ENCODE data around the gene CCDC187.
"Not testable (repeated sequence)": the region's sequence is repeated elsewhere in the genome, so short reads cannot be mapped to it uniquely, and the experiment has no call there.

The CCDC187 gene

DNA sequence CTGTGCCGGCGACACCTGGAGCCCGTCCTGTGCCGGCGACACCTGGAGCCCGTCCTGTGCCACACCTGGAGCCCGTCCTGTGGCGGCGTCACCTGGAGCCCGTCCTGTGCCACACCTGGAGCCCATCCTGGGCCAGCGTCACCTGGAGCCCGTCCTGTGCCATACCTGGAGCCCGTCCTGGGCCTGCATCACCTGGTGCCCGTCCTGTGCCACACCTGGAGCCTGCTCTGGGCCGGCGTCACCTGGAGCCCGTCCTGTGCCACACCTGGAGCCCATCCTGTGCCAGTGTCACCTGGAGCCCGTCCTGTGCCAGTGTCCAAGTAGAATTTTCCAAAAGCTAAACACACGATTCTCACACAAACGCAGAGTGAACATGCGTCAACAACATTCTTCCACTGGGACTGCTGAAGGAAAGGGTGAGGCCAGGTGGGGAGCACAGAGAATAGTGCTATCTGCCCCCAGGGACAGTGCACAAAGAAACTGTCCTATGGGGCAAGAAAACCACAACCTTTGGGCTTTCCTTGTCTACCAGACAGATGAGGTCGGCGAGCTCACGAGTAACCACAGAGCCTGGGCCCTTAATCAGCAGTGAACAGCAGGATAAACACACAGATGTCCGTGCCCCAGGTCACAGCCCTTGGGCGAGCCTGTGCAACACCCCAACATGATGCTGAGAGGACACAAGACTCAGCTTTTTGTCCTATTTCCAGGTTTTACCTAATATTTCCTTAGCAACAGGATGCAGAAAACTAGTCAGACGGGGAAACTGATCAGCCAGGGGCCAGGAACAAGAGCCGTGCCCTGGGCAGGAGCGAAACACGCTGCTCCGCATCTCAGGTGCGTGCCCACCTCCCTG, 66.2 kb downstream of the CCDC187 start:
- H3F3A ChIP-seq (ENCODE audit: control insufficient read depth, insufficient read depth): peaks cover 24% of the 10 kb centered on the region
- peaks cover 79% of the 10 kb centered on the region for H3K4me1 ChIP-seq (ENCODE audit: control insufficient read depth, low read length)
- no peak for TF ChIP-seq EZH2phosphoT487 (IDR thresholded peaks at IDR 0.05; ENCODE audit: borderline replicate concordance, low read length)
- TF ChIP-seq, protein P1, sequence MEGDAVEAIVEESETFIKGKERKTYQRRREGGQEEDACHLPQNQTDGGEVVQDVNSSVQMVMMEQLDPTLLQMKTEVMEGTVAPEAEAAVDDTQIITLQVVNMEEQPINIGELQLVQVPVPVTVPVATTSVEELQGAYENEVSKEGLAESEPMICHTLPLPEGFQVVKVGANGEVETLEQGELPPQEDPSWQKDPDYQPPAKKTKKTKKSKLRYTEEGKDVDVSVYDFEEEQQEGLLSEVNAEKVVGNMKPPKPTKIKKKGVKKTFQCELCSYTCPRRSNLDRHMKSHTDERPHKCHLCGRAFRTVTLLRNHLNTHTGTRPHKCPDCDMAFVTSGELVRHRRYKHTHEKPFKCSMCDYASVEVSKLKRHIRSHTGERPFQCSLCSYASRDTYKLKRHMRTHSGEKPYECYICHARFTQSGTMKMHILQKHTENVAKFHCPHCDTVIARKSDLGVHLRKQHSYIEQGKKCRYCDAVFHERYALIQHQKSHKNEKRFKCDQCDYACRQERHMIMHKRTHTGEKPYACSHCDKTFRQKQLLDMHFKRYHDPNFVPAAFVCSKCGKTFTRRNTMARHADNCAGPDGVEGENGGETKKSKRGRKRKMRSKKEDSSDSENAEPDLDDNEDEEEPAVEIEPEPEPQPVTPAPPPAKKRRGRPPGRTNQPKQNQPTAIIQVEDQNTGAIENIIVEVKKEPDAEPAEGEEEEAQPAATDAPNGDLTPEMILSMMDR (IDR thresholded peaks at IDR 0.05; ENCODE audit: low read depth, low read length, poor library complexity, severe bottlenecking): no peak
- H3K4me2 ChIP-seq (ENCODE audit: low read length): peak overlapping the region; percentile 100
- peak overlapping the region; percentile 97 for H3K4me3 ChIP-seq (ENCODE audit: low read length)
- H3K9me2 ChIP-seq (replicated peaks; ENCODE audit: control insufficient read depth, low read length): no peaks in the 10 kb centered on the region
- peaks cover 13% of the 10 kb centered on the region for H4K20me1 ChIP-seq (ENCODE audit: control insufficient read depth, insufficient read depth, low read depth, low read length)
- no peaks in the 10 kb centered on the region for H3K27me3 ChIP-seq (ENCODE audit: control insufficient read depth, low read length)
- H3K9me3 ChIP-seq (ENCODE audit: control insufficient read depth, insufficient read depth, low read length): no peaks in the 10 kb centered on the region
- H3K79me2 ChIP-seq (ENCODE audit: control insufficient read depth, low read length): peaks cover 98% of the 10 kb centered on the region
- H3K36me3 ChIP-seq (ENCODE audit: control insufficient read depth, low read length): peaks cover 95% of the 10 kb centered on the region
- H3K27ac ChIP-seq (ENCODE audit: low read depth, low read length): peak overlapping the region; percentile 99

DNA sequence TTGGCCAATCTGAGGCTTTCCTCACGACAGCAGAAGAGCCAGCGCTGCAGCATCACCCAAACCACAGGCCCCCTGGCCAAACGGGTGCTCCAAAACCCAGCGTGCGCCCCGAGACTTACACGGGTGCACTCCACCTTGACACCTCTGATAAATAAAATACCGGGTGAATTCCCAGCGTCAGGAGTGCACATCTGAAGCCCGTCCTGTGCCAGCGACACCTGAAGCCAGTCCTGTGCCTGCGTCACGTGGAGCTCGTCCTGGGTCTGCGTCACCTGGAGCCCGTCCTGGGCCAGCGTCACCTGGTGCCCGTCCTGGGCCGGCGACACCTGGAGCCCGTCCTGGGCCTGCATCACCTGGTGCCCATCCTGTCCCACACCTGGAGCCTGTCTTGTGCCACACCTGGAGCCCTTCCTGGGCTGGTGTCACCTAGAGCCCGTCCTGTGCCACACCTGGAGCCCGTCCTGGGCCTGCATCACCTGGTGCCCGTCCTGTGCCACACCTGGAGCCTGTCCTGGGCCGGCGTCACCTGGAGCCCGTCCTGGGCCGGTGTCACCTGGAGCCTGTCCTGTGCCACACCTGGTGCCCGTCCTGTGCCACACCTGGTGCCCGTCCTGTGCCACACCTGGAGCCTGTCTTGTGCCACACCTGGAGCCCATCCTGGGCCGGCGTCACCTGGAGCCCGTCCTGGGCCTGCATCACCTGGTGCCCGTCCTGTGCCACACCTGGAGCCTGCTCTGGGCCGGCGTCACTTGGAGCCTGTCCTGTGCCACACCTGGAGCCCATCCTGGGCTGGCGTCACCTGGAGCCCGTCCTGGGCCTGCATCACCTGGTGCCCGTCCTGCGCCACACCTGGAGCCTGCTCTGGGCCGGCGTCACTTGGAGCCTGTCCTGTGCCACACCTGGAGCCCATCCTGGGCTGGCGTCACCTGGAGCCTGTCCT, 67.2 kb downstream of the CCDC187 start:
- H3K27ac ChIP-seq (ENCODE audit: low read depth, low read length); H3K4me3 ChIP-seq (ENCODE audit: low read length): not testable (repeated sequence)

DNA sequence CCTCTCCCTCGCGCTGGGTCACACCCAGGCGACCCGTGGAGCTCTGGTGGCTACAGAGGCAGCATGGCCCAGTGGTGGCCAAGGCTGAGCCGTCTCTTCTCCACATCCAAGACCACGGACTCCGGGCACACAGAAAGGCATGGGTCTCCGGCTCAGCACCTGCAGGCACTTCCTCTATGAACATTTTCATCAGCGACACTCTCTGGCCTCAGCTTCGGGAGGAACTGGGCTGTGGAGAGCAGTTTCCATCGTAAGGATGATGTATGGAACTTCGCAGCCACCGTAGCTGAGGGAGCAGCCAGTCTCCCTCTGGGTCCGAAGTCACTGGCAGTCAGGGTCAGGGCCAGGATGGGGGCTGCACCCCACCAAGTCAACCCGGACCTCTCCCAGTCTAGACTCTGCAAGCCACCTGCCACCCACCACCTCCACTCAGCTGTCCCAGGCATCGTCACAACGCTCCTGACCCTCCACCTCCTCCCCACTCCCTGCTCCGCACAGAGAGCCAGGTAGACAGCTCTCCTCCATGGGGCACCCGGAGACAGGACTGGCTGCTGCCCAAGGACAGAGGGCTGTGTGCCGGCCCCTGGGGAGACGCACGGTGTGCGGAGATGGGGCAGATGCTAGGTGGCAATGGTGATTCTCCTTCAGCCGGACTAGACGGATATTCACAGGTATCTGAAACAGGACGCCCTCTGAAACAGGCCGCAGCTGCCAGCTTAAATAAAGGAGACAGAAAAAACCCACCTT, 68.0 kb downstream of the CCDC187 start:
- peaks cover 98% of the 10 kb centered on the region for H3K79me2 ChIP-seq (ENCODE audit: control insufficient read depth, low read length)
- TF ChIP-seq, protein P1 (IDR thresholded peaks at IDR 0.05; ENCODE audit: low read depth, low read length, poor library complexity, severe bottlenecking): no peak
- TF ChIP-seq EZH2phosphoT487 (IDR thresholded peaks at IDR 0.05; ENCODE audit: borderline replicate concordance, low read length): no peak
- no peaks in the 10 kb centered on the region for H3K9me3 ChIP-seq (ENCODE audit: control insufficient read depth, insufficient read depth, low read length)
- peaks cover 70% of the 10 kb centered on the region for H3K4me1 ChIP-seq (ENCODE audit: control insufficient read depth, low read length)
- H3K27me3 ChIP-seq (ENCODE audit: control insufficient read depth, low read length): no peaks in the 10 kb centered on the region
- no peak overlapping the region for H3K4me2 ChIP-seq (ENCODE audit: low read length)
- peaks cover 94% of the 10 kb centered on the region for H3K36me3 ChIP-seq (ENCODE audit: control insufficient read depth, low read length)
- no peaks in the 10 kb centered on the region for H3K9me2 ChIP-seq (replicated peaks; ENCODE audit: control insufficient read depth, low read length)
- no peak overlapping the region for H3K4me3 ChIP-seq (ENCODE audit: low read length)
- H3K27ac ChIP-seq (ENCODE audit: low read depth, low read length): no peak overlapping the region
- H3F3A ChIP-seq (ENCODE audit: control insufficient read depth, insufficient read depth): peaks cover 12% of the 10 kb centered on the region
- peaks cover 13% of the 10 kb centered on the region for H4K20me1 ChIP-seq (ENCODE audit: control insufficient read depth, insufficient read depth, low read depth, low read length)

More for the DNA sequence above, 67.2 kb downstream of the CCDC187 start:
- peaks cover 13% of the 10 kb centered on the region for H4K20me1 ChIP-seq (ENCODE audit: control insufficient read depth, insufficient read depth, low read depth, low read length)
- not testable (repeated sequence) for H3K9me3 ChIP-seq (ENCODE audit: control insufficient read depth, insufficient read depth, low read length); H3K4me2 ChIP-seq (ENCODE audit: low read length); H3K9me2 ChIP-seq (replicated peaks; ENCODE audit: control insufficient read depth, low read length); H3K27me3 ChIP-seq (ENCODE audit: control insufficient read depth, low read length)
- peaks cover 21% of the 10 kb centered on the region for H3F3A ChIP-seq (ENCODE audit: control insufficient read depth, insufficient read depth)
- peaks cover 72% of the 10 kb centered on the region for H3K4me1 ChIP-seq (ENCODE audit: control insufficient read depth, low read length)
- peaks cover 98% of the 10 kb centered on the region for H3K79me2 ChIP-seq (ENCODE audit: control insufficient read depth, low read length)
- H3K36me3 ChIP-seq (ENCODE audit: control insufficient read depth, low read length): peaks cover 95% of the 10 kb centered on the region
